Uterus (tissue), 4 donors: ENCODE measurements around the gene ZNF235. TPM values are rescaled to one million over a fixed set of nuclear protein-coding genes. Genes with fewer than 3 reads are reported as not detected.

Source experiments
- DNase-seq, 2 donors: peaks; one replicate each; pipeline ENCODE4 v3.0.0-alpha.2; 2019 to 2020
- H3K27ac ChIP-seq, 2 donors: fragments of 200-600 bp; sonication (generic); 1 replicate in 1 of 2; 2 replicates in 1 of 2; pipeline ENCODE4 v1.5.1; 2016 to 2018
- H3K27me3 ChIP-seq, 2 donors: fragments of 200-600 bp; sonication (generic); one replicate each; pipeline ENCODE4 v1.5.1; 2018 to 2019; ENCODE audit warnings: control low read depth in 1 of 2
- H3K36me3 ChIP-seq, 2 donors: fragments of 200-600 bp; sonication (generic); one replicate each; pipeline ENCODE4 v1.5.1; 2019; ENCODE audit warnings: control low read depth in 1 of 2
- H3K4me1 ChIP-seq, 2 donors: fragments of 200-600 bp; sonication (generic); one replicate each; pipeline ENCODE4 v1.5.1; 2018 to 2019; ENCODE audit warnings: control low read depth in 1 of 2
- H3K4me3 ChIP-seq, 2 donors: fragments of 200-600 bp; sonication (generic); 1 replicate in 1 of 2; 2 replicates in 1 of 2; pipeline ENCODE4 v1.5.1; 2018 to 2019; ENCODE audit warnings: mild to moderate bottlenecking in 1 of 2
- H3K9me3 ChIP-seq, 2 donors: fragments of 200-600 bp; sonication (generic); one replicate each; pipeline ENCODE4 v1.5.1; 2019; ENCODE audit warnings: control low read depth in 1 of 2
- CTCF ChIP-seq, 4 experiments: fragments of 200-600 bp in 2 of 4; fragments of 450-650 bp in 2 of 4; sonication (generic) in 2 of 4; IDR thresholded peaks; one replicate each; pipeline ENCODE4 v1.5.1; 2016 to 2019; ENCODE audit warnings: antibody characterized with exemption in 4 of 4, mild to moderate bottlenecking in 2 of 4, moderate library complexity in 1 of 4
- POLR2A ChIP-seq, 2 donors: fragments of 450-650 bp; IDR thresholded peaks; one replicate each; pipeline ENCODE4 v1.6.1; 2016; ENCODE audit warnings: antibody characterized with exemption in 2 of 2, mild to moderate bottlenecking in 1 of 2, moderate library complexity in 1 of 2
- intact Hi-C: fragments of 100-400 bp; cut with DNase I; formaldehyde crosslinking; loops from one replicate; pipeline ENCODE4 v1.15.1; 2023; ENCODE audit warnings: low total_unique reads
- total RNA-seq, 4 donors: library from RNA; depleted of rRNA in 3 of 4; stranded (reverse); fragments of >200 nt in 3 of 4; gene quantifications; one replicate each; pipeline versions ENCODE4 v1.1.0 to v1.2.4, GENCODE V29; 2014 to 2023
- donor health status: DM: yes; HTN: yes; CAD: no.

The ZNF235 gene
- total RNA-seq, 4 donors from 2014 or later, result 4.1 to 17.4 (median 9.0) TPM

- no peak overlapping the region for H3K27ac ChIP-seq
- H3K27me3 ChIP-seq, result no peaks in the 10 kb centered on the region
- TF ChIP-seq CTCF (IDR thresholded peaks at IDR 0.05), result no peak
- H3K36me3 ChIP-seq, result no peaks in the 10 kb centered on the region
- no peaks in the 10 kb centered on the region for H3K4me1 ChIP-seq
- H3K9me3 ChIP-seq, result peaks cover 0 to 42% of the 10 kb centered on the region in 2 donors
- intact Hi-C loops, result no loop called here
- H3K4me3 ChIP-seq, result no peak overlapping the region
- DNase-seq, result no peak
These were observed 23.9 kb downstream of the ZNF235 start for GRCh38 chr19:44280916-44281315.

- no peaks in the 10 kb centered on the region for H3K27me3 ChIP-seq
- H3K27ac ChIP-seq, result no peak overlapping the region
- H3K4me3 ChIP-seq, result no peak overlapping the region
- TF ChIP-seq POLR2A (IDR thresholded peaks at IDR 0.05) (no peak), CTCF (IDR thresholded peaks at IDR 0.05) (no peak)
- peaks cover 0 to 28% of the 10 kb centered on the region in 2 donors for H3K9me3 ChIP-seq
- no peak for DNase-seq
- H3K4me1 ChIP-seq, result no peaks in the 10 kb centered on the region
- no peaks in the 10 kb centered on the region for H3K36me3 ChIP-seq
- intact Hi-C loops, result no loop called here
These were observed 26.6 kb downstream of the ZNF235 start for GRCh38 chr19:44278181-44278690.

GRCh38 chr19:44277331-44277730 lies 27.5 kb downstream of the ZNF235 start:
- no peak for DNase-seq
- Histone ChIP-seq H3K4me1 (no peaks in the 10 kb centered on the region), H3K27ac (no peak overlapping the region), H3K4me3 (no peak overlapping the region), H3K9me3 (peaks cover 0 to 26% of the 10 kb centered on the region in 2 donors), H3K36me3 (no peaks in the 10 kb centered on the region), H3K27me3 (no peaks in the 10 kb centered on the region)
- intact Hi-C loops, result no loop called here
- no peak for TF ChIP-seq POLR2A (IDR thresholded peaks at IDR 0.05)
- no peak for TF ChIP-seq CTCF (IDR thresholded peaks at IDR 0.05)

- no peaks in the 10 kb centered on the region for H3K4me1 ChIP-seq
- TF ChIP-seq CTCF (IDR thresholded peaks at IDR 0.05) (no peak), POLR2A (IDR thresholded peaks at IDR 0.05) (no peak)
- H3K9me3 ChIP-seq, result peaks cover 0 to 24% of the 10 kb centered on the region in 2 donors
- H3K27ac ChIP-seq, result no peak overlapping the region
- H3K4me3 ChIP-seq, result no peak overlapping the region
- DNase-seq, result no peak
- H3K36me3 ChIP-seq, result no peaks in the 10 kb centered on the region
- no peaks in the 10 kb centered on the region for H3K27me3 ChIP-seq
- intact Hi-C loops, result no loop called here
These were observed 44.0 kb downstream of the ZNF235 start for GRCh38 chr19:44260695-44261446.

- intact Hi-C loops, result no loop called here
- H3K27me3 ChIP-seq, result no peaks in the 10 kb centered on the region
- no peak overlapping the region for H3K4me3 ChIP-seq
- H3K27ac ChIP-seq, result no peak overlapping the region
- TF ChIP-seq CTCF (IDR thresholded peaks at IDR 0.05) (no peak), POLR2A (IDR thresholded peaks at IDR 0.05) (no peak)
- H3K9me3 ChIP-seq, result peaks cover 0 to 29% of the 10 kb centered on the region in 2 donors
- DNase-seq, result no peak
- H3K4me1 ChIP-seq, result no peaks in the 10 kb centered on the region
- no peaks in the 10 kb centered on the region for H3K36me3 ChIP-seq
These were observed 44.5 kb downstream of the ZNF235 start for GRCh38 chr19:44260343-44260681.
